ENCODE results near the gene C15orf40.

C15orf40 gene

GRCh38 chr15:82970078-82970686, 41.3 kb downstream of the C15orf40 start:
- Histone ChIP-seq H3K36me3 (ENCODE audit: insufficient read depth, low read length) (no peaks in the 10 kb centered on the region), H3K9me3 (ENCODE audit: insufficient read depth, low read depth, low read length) (no peaks in the 10 kb centered on the region), H3K27ac (ENCODE audit: low read depth, low read length) (no peak overlapping the region), H3K27me3 (ENCODE audit: insufficient read depth, low read length) (no peaks in the 10 kb centered on the region), H3K4me3 (ENCODE audit: low read length) (no peak overlapping the region), H3K4me1 (ENCODE audit: insufficient read depth, low read length) (no peaks in the 10 kb centered on the region), H3K9ac (ENCODE audit: low read depth, low read length) (no peak overlapping the region)
- 79% methylated on average over 3 of the region's 3 CpGs for WGBS

- Histone ChIP-seq H3K27me3 (ENCODE audit: insufficient read depth, low read length) (no peaks in the 10 kb centered on the region), H3K27ac (ENCODE audit: low read depth, low read length) (no peak overlapping the region), H3K4me3 (ENCODE audit: low read length) (no peak overlapping the region), H3K9me3 (ENCODE audit: insufficient read depth, low read depth, low read length) (no peaks in the 10 kb centered on the region), H3K36me3 (ENCODE audit: insufficient read depth, low read length) (no peaks in the 10 kb centered on the region), H3K4me1 (ENCODE audit: insufficient read depth, low read length) (no peaks in the 10 kb centered on the region), H3K9ac (ENCODE audit: low read depth, low read length) (no peak overlapping the region)
- WGBS, result 91% methylated on average over 7 of the region's 7 CpGs
Measured at GRCh38 chr15:82969353-82969752, 42.1 kb downstream of the C15orf40 start.

- Histone ChIP-seq H3K27ac (ENCODE audit: low read depth, low read length) (no peak overlapping the region), H3K9ac (ENCODE audit: low read depth, low read length) (no peak overlapping the region), H3K4me3 (ENCODE audit: low read length) (no peak overlapping the region), H3K4me1 (ENCODE audit: insufficient read depth, low read length) (peaks cover 8% of the 10 kb centered on the region; the same call in 1 of the 2 replicates), H3K36me3 (ENCODE audit: insufficient read depth, low read length) (no peaks in the 10 kb centered on the region), H3K27me3 (ENCODE audit: insufficient read depth, low read length) (no peaks in the 10 kb centered on the region), H3K9me3 (ENCODE audit: insufficient read depth, low read depth, low read length) (no peaks in the 10 kb centered on the region)
- WGBS, result 92% methylated on average over 4 of the region's 4 CpGs
Measured at GRCh38 chr15:82968066-82968465, 43.4 kb downstream of the C15orf40 start.

- H3K27me3 ChIP-seq (ENCODE audit: insufficient read depth, low read length), result no peaks in the 10 kb centered on the region
- 97% methylated on average over 3 of the region's 4 CpGs for WGBS
Measured at GRCh38 chr15:82966671-82967071, 44.8 kb downstream of the C15orf40 start.

GRCh38 chr15:82964890-82965289, 46.5 kb downstream of the C15orf40 start:
- Histone ChIP-seq H3K9ac (ENCODE audit: low read depth, low read length) (no peak overlapping the region), H3K36me3 (ENCODE audit: insufficient read depth, low read length) (no peaks in the 10 kb centered on the region), H3K27ac (ENCODE audit: low read depth, low read length) (no peak overlapping the region), H3K9me3 (ENCODE audit: insufficient read depth, low read depth, low read length) (no peaks in the 10 kb centered on the region), H3K27me3 (ENCODE audit: insufficient read depth, low read length) (no peaks in the 10 kb centered on the region), H3K4me3 (ENCODE audit: low read length) (no peak overlapping the region), H3K4me1 (ENCODE audit: insufficient read depth, low read length) (peaks cover 8% of the 10 kb centered on the region; the same call in 1 of the 2 replicates)
- WGBS, result 97% methylated on average over 5 of the region's 5 CpGs

More at GRCh38 chr15:82966671-82967071, 44.8 kb downstream of the C15orf40 start:
- Histone ChIP-seq H3K9me3 (ENCODE audit: insufficient read depth, low read depth, low read length) (no peaks in the 10 kb centered on the region), H3K4me3 (ENCODE audit: low read length) (no peak overlapping the region), H3K27ac (ENCODE audit: low read depth, low read length) (no peak overlapping the region), H3K9ac (ENCODE audit: low read depth, low read length) (no peak overlapping the region), H3K4me1 (ENCODE audit: insufficient read depth, low read length) (peaks cover 8% of the 10 kb centered on the region; the same call in 1 of the 2 replicates), H3K36me3 (ENCODE audit: insufficient read depth, low read length) (no peaks in the 10 kb centered on the region)

- WGBS, result 80% methylated on average over 6 of the region's 7 CpGs
- Histone ChIP-seq H3K9ac (ENCODE audit: low read depth, low read length) (0 out of 2 replicates have a peak overlapping the region, but pooled peaks have one; percentile 29), H3K27me3 (ENCODE audit: insufficient read depth, low read length) (no peaks in the 10 kb centered on the region), H3K4me1 (ENCODE audit: insufficient read depth, low read length) (peaks cover 8% of the 10 kb centered on the region; the same call in 1 of the 2 replicates), H3K4me3 (ENCODE audit: low read length) (no peak overlapping the region), H3K9me3 (ENCODE audit: insufficient read depth, low read depth, low read length) (no peaks in the 10 kb centered on the region), H3K36me3 (ENCODE audit: insufficient read depth, low read length) (no peaks in the 10 kb centered on the region), H3K27ac (ENCODE audit: low read depth, low read length) (peak overlapping the region; percentile 56)
Measured at GRCh38 chr15:82963471-82964341, 47.7 kb downstream of the C15orf40 start.

- Histone ChIP-seq H3K9ac (ENCODE audit: low read depth, low read length) (no peak overlapping the region), H3K36me3 (ENCODE audit: insufficient read depth, low read length) (no peaks in the 10 kb centered on the region), H3K9me3 (ENCODE audit: insufficient read depth, low read depth, low read length) (no peaks in the 10 kb centered on the region), H3K4me1 (ENCODE audit: insufficient read depth, low read length) (peaks cover 8% of the 10 kb centered on the region; the same call in 1 of the 2 replicates), H3K27me3 (ENCODE audit: insufficient read depth, low read length) (no peaks in the 10 kb centered on the region; the same call in 1 of the 2 replicates), H3K27ac (ENCODE audit: low read depth, low read length) (no peak overlapping the region), H3K4me3 (ENCODE audit: low read length) (no peak overlapping the region)
- WGBS, result 91% methylated on average over 3 of the region's 3 CpGs
Measured at GRCh38 chr15:82960766-82961165, 50.7 kb downstream of the C15orf40 start.

GRCh38 chr15:82959423-82959822, 52.0 kb downstream of the C15orf40 start:
- Histone ChIP-seq H3K9ac (ENCODE audit: low read depth, low read length) (no peak overlapping the region), H3K27ac (ENCODE audit: low read depth, low read length) (no peak overlapping the region), H3K9me3 (ENCODE audit: insufficient read depth, low read depth, low read length) (no peaks in the 10 kb centered on the region), H3K4me1 (ENCODE audit: insufficient read depth, low read length) (peaks cover 8% of the 10 kb centered on the region; the same call in 1 of the 2 replicates), H3K36me3 (ENCODE audit: insufficient read depth, low read length) (no peaks in the 10 kb centered on the region), H3K4me3 (ENCODE audit: low read length) (no peak overlapping the region), H3K27me3 (ENCODE audit: insufficient read depth, low read length) (no peaks in the 10 kb centered on the region; the same call in 1 of the 2 replicates)
- 92% methylated on average over 5 of the region's 5 CpGs for WGBS

GRCh38 chr15:82958638-82959037, 52.8 kb downstream of the C15orf40 start:
- Histone ChIP-seq H3K27me3 (ENCODE audit: insufficient read depth, low read length) (peaks cover 4% of the 10 kb centered on the region), H3K4me1 (ENCODE audit: insufficient read depth, low read length) (peaks cover 2% of the 10 kb centered on the region; the same call in 1 of the 2 replicates), H3K9ac (ENCODE audit: low read depth, low read length) (no peak overlapping the region), H3K27ac (ENCODE audit: low read depth, low read length) (no peak overlapping the region), H3K4me3 (ENCODE audit: low read length) (no peak overlapping the region), H3K9me3 (ENCODE audit: insufficient read depth, low read depth, low read length) (no peaks in the 10 kb centered on the region), H3K36me3 (ENCODE audit: insufficient read depth, low read length) (no peaks in the 10 kb centered on the region)
- 76% methylated on average over 1 of the region's 1 CpG for WGBS

GRCh38 chr15:82952158-82953081, 59.0 kb downstream of the C15orf40 start, which contains the start of gene HOMER2:
HOMER2 (minus strand) TSS chr15:82952720; CDS start chr15:82952535, 185 bp downstream.
- no peaks in the 10 kb centered on the region for H3K9me3 ChIP-seq (ENCODE audit: insufficient read depth, low read depth, low read length)
- H3K4me3 ChIP-seq (ENCODE audit: low read length), result peak within 1 kb of the TSS; percentile 73
- peaks cover 46% of the 10 kb centered on the region for H3K27me3 ChIP-seq (ENCODE audit: insufficient read depth, low read length)
- H3K36me3 ChIP-seq (ENCODE audit: insufficient read depth, low read length), result no peaks in the 10 kb centered on the region
- H3K9ac ChIP-seq (ENCODE audit: low read depth, low read length), result peak within 1 kb of the TSS; percentile 78
- under 1% methylated on average over 119 of the region's 119 CpGs for WGBS
- H3K4me1 ChIP-seq (ENCODE audit: insufficient read depth, low read length), result no peaks in the 10 kb centered on the region
- no peak within 1 kb of the TSS for H3K27ac ChIP-seq (ENCODE audit: low read depth, low read length)
